ENCODE data around the gene SLC9A7. TPM values are rescaled to one million over a fixed set of nuclear protein-coding genes. Genes with fewer than 3 reads are reported as not detected.

Gene SLC9A7
- total and polyA plus RNA-seq, 2 experiments from 2014 or later, result 2.5 to 15.4 TPM

GRCh38 chrX:46643636-46644035 lies 115.3 kb downstream of the SLC9A7 start:
- H3K36me3 Mint-ChIP-seq (ENCODE audit: low read depth), result peaks cover 32% of the 10 kb centered on the region
- Histone ChIP-seq H3K79me2 (replicated peaks; ENCODE audit: insufficient read depth) (no peaks in the 10 kb centered on the region), H3K27me3 (ENCODE audit: insufficient read depth) (no peaks in the 10 kb centered on the region), H3K4me1 (ENCODE audit: insufficient read depth) (peaks cover 11% of the 10 kb centered on the region; the same call in 1 of the 2 replicates), H3K9me2 (ENCODE audit: insufficient read depth) (no peaks in the 10 kb centered on the region), H3K27ac (ENCODE audit: low read depth) (no peak overlapping the region), H2AFZ (no peak overlapping the region), H3K4me3 (no peak overlapping the region), H3F3A (replicated peaks; ENCODE audit: low read depth) (no peaks in the 10 kb centered on the region), H3K36me3 (ENCODE audit: insufficient read depth) (no peaks in the 10 kb centered on the region), H3K4me2 (no peak overlapping the region), H4K20me1 (replicated peaks; ENCODE audit: insufficient read depth) (no peaks in the 10 kb centered on the region)
- H3K27ac Mint-ChIP-seq, result no peak overlapping the region
- TF ChIP-seq ZNF462 (CRISPR knock-in tag; IDR thresholded peaks at IDR 0.05) (no peak), NANOG (IDR thresholded peaks at IDR 0.05; ENCODE audit: borderline replicate concordance) (no peak), ETS1 (IDR thresholded peaks at IDR 0.05) (no peak), POLR2AphosphoS5 (IDR thresholded peaks at IDR 0.05; ENCODE audit: low read depth) (no peak), ZNF114 (CRISPR knock-in tag; IDR thresholded peaks at IDR 0.05) (no peak), CREB1 (CRISPR knock-in tag; IDR thresholded peaks at IDR 0.05; ENCODE audit: low read depth) (no peak), EZH2 (IDR thresholded peaks at IDR 0.05; ENCODE audit: low read depth, unreplicated experiment) (no peak), JUNB (IDR thresholded peaks at IDR 0.05; ENCODE audit: unreplicated experiment) (no peak), ZNF331 (CRISPR knock-in tag; IDR thresholded peaks at IDR 0.05; ENCODE audit: low read depth) (no peak), EZH2phosphoT487 (IDR thresholded peaks at IDR 0.05; ENCODE audit: unreplicated experiment) (no peak), CTCF (conservative IDR thresholded peaks at IDR 0.05; ENCODE audit: low read depth in 2 of 2) (no peak), REST (IDR thresholded peaks at IDR 0.05; ENCODE audit: unreplicated experiment) (no peak), STAT1 (IDR thresholded peaks at IDR 0.05; ENCODE audit: unreplicated experiment) (no peak)
- DNase-seq (ENCODE audit: low spot score), result no peak
- peaks cover 21% of the 10 kb centered on the region for H3K4me1 Mint-ChIP-seq
- ATAC-seq, result no peak
- H3K27me3 Mint-ChIP-seq (ENCODE audit: insufficient read depth, low read depth, poor library complexity), result peaks cover 3% of the 10 kb centered on the region
- H3K4me3 Mint-ChIP-seq, result no peak overlapping the region
- H3K9me3 Mint-ChIP-seq, result no peaks in the 10 kb centered on the region

All from GM23338 (cell line).